SK-MEL-5 (cell line): ENCODE data around the gene MMP10. TPM values are rescaled to one million over a fixed set of nuclear protein-coding genes. Genes with fewer than 3 reads are reported as not detected.
"Not testable (repeated sequence)": the region's sequence is repeated elsewhere in the genome, so short reads cannot be mapped to it uniquely, and the experiment has no call there.

Experiments used
- DNase-seq: peaks from one replicate; pipeline ENCODE4 v3.0.0-alpha.2; 2016; ENCODE audit warnings: low read depth, low spot score
- in situ Hi-C: cut with HindIII; loops from 2 replicates; pipeline ENCODE4 v1.10.0; 2016; ENCODE audit warnings: low sequenced_read_pairs, high pct_unique_total_duplicates, low pct_unique_long_range_greater_than_20kb
- total RNA-seq: library from RNA; depleted of rRNA; stranded (reverse); fragments of >200 nt; shearing (Covaris generic); gene quantifications from 2 replicates; pipeline ENCODE4 v1.2.3, GENCODE V29; 2014; rRNA removed

The MMP10 gene
- total RNA-seq, 1 experiment from 2014 or later: not detected

- in situ Hi-C loops: no loop called here
- DNase-seq: no peak
Measured at GRCh38 chr11:102749101-102749722, 31.2 kb downstream of the MMP10 start.

- in situ Hi-C loops, DNase-seq: not testable (repeated sequence)
Measured at GRCh38 chr11:102746746-102747578, 33.5 kb downstream of the MMP10 start.

- in situ Hi-C loops: no loop called here
- peak; percentile 32 for DNase-seq
Measured at GRCh38 chr11:102734650-102735049, 45.8 kb downstream of the MMP10 start.

- DNase-seq: peak; percentile 79
- in situ Hi-C loops: no loop called here
Measured at GRCh38 chr11:102733232-102733875, 47.1 kb downstream of the MMP10 start.

- in situ Hi-C loops, DNase-seq: not testable (repeated sequence)
Measured at GRCh38 chr11:102730944-102731343, 49.5 kb downstream of the MMP10 start.

- no peak for DNase-seq
- in situ Hi-C loops: no loop called here
Measured at GRCh38 chr11:102729849-102730815, 50.3 kb downstream of the MMP10 start.

GRCh38 chr11:102727890-102728289 lies 52.5 kb downstream of the MMP10 start:
- DNase-seq: peak; percentile 9
- in situ Hi-C loops: no loop called here

GRCh38 chr11:102724904-102725500 lies 55.4 kb downstream of the MMP10 start, which contains the start of gene MMP8:
Gene MMP8, minus strand, starts transcription at chr11:102724954. Its CDS starts 99 bp downstream, at chr11:102724855.
- in situ Hi-C loops: no loop called here
- DNase-seq: peak; percentile 94

- in situ Hi-C loops: no loop called here
- DNase-seq: no peak
Measured at GRCh38 chr11:102722821-102723220, 57.6 kb downstream of the MMP10 start.

Other genes with a start within 250 kb of the MMP10 start
- gene MMP7, start 249.9 kb downstream of the MMP10 start, total RNA-seq: not detected in 2 replicates
- gene MMP20, start 155.3 kb downstream of the MMP10 start, total RNA-seq: not detected in 2 replicates
- gene MMP27, start 74.9 kb downstream of the MMP10 start, total RNA-seq: not detected in 2 replicates
- gene MMP8, start 55.7 kb downstream of the MMP10 start, total RNA-seq: 30.1 and 31.6 TPM in 2 replicates
- 4.6 and 5.5 TPM in 2 replicates for gene MMP1, start 17.5 kb upstream of the MMP10 start, total RNA-seq
- gene MMP3, start 63.0 kb upstream of the MMP10 start, total RNA-seq: 0.05 TPM in 1 of 2 replicates, not detected in the other
- gene MMP12, start 94.4 kb upstream of the MMP10 start, total RNA-seq: not detected in 2 replicates
- not detected in 2 replicates for gene MMP13, start 175.1 kb upstream of the MMP10 start, total RNA-seq